DMS114 treated with DMSO at 0.1 percent for 48 hours (cell line): Measurements from ENCODE around the gene MECP2.

ENCODE experiments used
- DNase-seq: peaks from one replicate; lab custom pipeline; 2025; ENCODE audit not compliant: unreplicated experiment; lab: John Stamatoyannopoulos, UW

MECP2 gene

DNA sequence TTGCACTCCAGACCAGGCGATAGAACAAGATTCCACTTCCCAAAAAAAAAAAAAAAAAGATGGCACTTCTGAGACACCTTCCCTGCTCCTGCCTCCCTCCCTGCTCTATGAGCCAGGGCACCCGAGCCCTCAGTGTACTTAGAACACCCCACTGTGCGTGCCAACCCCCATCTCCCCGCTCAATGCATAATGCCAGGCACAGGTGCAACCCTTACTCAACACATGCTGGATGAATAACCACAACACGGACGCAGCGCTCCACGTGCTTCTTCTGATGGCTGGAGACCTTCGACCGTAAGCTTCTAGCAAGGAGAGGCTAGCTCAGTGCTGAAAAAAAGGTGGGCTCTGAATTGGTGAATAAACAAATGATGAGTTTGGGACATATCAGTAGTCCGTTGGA, 57.9 kb downstream of the MECP2 start:
- no peak for DNase-seq

DNA sequence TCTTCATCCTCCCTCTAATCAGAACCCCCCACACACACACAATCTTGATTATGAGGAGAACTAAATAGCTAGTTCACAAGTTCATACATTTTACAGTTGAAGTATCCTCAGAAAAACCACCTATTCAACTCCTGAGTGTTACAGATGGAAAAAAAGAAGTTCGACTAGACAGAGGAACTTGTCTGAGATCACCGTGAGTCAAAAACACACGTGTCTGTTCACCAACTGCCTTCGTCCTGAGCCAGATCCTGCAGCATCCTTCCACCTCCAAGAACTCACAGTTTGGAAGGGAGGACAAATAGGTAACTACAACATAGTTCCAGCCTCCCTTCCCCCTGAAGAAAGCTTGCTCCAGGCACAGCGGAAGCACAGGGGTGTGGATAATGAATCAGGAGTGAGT, 58.9 kb downstream of the MECP2 start:
- no peak for DNase-seq

DNA sequence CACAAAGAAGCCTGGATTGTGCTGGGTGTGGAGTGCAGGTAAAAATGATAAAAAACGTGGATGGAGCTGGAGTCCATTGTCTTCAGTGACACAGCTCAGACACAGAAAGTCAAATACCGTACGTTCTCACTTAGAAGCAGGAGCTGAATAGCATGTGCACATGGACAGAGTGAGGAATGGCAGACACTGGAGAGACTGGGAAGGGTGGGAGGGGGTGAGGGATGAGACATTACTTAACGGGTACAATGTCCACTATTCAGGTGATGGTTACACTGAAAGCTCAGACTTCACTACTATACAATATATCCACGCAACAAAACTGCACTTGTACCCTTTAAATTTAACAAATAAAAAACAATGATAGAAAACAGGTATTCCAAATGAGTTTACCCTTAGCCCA, 59.8 kb downstream of the MECP2 start:
- no peak for DNase-seq

DNA sequence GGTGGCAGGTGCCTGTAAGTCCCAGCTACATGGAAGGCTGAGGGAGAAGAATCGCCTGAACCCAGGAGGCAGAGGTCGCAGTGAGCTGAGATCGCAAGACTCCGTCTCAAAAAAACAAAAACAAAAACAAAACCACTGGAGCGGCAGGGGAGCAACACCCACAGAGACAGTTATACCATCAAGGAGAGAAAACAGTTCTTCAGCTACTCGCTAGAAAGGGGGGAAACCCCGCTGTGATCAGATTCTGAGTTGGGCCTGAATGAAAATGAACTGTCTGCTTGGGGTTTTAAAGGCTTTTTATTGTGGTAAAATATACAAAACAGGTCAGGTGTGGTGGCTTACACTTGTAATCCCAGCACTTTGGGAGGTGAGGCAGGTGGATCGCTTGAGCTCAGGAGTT, 61.0 kb downstream of the MECP2 start:
- no peak for DNase-seq

DNA sequence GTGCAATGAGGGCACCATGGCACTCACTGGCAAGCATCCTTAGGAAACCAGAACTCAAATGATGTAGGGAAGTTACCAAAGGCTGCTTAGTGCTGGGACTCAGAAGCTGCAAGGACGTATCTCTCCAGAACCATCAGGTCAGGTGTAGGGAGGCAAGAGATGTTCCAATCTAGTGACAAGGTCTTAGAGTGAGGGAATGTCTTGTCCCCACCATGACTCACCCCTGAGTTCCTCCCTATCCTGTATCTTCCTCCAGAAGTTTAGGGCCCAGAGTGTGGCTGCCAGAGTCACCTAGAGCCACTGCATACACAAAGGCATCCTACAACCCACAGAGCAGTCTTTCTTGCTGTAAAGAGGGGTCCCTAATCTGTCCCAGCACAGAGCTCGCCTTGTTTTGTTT, 63.7 kb downstream of the MECP2 start:
- DNase-seq: no peak

DNA sequence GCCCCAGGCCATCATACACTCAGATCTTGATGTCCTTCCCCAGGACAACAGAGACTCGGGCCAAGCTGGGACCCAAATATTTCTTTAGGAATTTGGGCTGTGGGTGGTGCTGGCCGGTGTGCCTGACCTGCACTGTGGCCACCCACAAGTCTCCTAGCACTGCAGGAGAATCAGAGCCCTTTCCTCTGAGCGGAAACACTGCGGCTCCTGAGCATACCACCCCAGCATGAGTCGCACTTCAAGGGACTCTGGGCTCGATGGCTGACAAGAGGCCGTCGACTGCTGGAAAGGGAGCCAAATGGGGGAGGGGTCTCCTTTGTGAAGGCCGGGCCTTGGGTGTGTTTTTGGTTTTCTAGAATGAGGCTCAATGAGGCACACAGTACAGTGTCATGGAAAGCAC, 64.9 kb downstream of the MECP2 start:
- DNase-seq: no peak

DNA sequence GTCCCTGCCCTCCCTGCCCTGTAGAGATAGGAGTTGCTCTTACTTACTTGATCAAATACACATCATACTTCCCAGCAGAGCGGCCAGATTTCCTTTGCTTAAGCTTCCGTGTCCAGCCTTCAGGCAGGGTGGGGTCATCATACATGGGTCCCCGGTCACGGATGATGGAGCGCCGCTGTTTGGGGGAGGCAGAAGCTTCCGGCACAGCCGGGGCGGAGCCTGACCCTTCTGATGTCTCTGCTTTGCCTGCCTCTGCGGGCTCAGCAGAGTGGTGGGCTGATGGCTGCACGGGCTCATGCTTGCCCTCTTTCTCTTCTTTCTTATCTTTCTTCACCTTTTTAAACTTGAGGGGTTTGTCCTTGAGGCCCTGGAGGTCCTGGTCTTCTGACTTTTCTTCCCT, 65.4 kb downstream of the MECP2 start:
- no peak for DNase-seq

DNA sequence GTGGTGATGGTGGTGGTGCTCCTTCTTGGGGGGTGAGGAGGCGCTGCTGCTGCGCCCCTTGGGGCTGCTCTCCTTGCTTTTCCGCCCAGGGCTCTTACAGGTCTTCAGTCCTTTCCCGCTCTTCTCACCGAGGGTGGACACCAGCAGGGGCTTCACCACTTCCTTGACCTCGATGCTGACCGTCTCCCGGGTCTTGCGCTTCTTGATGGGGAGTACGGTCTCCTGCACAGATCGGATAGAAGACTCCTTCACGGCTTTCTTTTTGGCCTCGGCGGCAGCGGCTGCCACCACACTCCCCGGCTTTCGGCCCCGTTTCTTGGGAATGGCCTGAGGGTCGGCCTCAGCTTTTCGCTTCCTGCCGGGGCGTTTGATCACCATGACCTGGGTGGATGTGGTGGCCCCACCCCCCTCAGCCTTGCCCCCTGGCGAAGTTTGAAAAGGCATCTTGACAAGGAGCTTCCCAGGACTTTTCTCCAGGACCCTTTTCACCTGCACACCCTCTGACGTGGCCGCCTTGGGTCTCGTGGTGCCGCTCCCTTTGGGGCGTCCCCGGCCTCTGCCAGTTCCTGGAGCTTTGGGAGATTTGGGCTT, 66.7 kb downstream of the MECP2 start:
- no peak for DNase-seq

DNA sequence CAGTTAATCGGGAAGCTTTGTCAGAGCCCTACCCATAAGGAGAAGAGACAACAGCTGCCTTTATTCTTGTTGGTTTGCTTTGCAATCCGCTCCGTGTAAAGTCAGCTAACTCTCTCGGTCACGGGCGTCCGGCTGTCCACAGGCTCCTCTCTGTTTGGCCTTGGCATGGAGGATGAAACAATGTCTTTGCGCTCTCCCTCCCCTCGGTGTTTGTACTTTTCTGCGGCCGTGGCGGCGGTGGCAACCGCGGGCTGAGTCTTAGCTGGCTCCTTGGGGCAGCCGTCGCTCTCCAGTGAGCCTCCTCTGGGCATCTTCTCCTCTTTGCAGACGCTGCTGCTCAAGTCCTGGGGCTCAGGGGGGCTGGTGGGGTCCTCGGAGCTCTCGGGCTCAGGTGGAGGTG, 67.3 kb downstream of the MECP2 start:
- no peak for DNase-seq

DNA sequence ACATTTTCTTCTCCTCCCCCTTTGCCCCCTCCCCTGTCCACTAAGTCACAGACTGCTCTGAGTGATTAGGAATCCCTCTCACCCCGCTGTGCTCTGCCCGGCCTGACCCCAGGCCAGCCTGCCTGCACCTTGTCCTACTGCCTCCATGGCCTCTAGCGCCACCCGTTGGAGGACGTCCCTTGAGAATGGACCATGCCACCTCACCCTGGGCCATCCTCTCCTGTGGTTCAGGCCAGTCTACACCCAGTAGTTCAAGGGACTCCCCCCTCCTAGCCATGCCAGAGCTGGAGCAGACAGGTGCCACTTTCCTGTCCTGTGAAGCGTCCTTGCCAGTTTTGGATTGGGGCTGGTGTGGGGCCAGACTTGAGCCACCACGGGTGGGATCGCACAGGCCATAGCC, 68.1 kb downstream of the MECP2 start:
- DNase-seq: no peak

DNA sequence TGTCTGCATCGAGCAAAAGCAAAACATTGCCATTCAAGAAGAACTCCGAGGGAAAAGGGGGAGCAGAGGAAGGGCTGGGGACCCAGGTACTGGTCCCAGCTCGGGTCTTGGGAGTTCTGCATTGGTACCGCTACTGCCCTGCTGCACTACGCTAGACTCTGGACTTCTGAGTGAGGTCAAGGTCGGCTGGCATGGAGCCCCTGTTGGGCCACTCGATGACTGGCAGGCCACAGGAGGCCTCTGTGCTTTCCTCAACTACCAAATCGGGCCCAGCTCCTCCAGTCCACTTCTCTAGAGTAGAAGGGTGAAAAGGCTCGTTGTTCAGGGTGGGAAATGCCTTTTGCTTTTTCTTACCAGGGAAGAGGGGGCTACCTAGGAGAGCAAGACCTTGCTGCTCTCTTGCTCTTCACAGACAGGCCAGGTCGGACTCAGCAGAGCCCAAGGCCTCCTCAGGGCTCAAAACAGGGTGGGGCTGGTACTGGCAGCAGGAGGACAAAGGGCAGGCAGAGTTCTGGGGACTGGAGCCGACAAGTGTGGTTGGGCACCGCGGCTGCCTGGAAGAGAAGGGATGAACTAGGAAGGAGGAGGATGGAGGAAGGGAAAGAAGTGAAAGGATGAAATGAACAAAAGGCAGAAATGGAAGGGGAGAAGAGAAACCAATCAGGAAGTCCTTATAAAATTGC, 68.9 kb downstream of the MECP2 start:
- DNase-seq: no peak

DNA sequence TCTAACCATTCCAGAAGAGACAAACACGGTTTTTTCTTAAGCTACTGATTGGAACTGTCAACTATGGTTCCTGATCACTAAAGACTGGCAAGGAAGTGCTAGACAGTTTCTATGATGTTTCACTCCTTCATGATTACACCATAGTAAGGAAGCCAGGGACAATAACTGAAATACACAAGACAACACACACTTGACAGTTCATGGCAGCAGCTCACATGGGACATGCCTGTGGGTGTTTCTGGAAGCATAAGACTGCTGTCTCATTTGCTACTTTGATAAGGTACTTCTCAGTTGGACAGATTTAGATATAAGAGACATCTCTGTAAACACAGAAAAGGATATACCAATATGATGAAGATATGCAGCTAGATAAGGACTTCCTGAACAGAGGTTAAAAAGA, 69.5 kb downstream of the MECP2 start:
- no peak for DNase-seq

DNA sequence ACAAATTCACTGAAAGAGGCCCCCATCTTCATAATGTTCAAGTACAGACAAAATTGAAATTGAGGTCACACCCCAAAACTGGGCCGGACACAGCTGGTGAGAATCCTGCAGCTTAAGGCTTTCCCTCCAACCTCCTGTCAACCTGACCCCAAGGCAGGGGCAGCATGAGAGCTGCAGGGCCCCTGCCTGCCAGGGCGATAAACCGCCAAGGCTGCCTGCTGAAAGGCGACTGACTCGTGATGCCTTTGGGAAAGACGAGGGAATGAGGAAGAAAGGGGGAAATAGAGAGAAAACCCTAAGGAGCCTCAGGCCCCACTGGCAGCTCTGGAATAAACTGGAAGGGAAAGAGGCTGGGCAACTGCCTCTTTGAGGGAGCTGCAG, 70.5 kb downstream of the MECP2 start:
- no peak for DNase-seq

DNA sequence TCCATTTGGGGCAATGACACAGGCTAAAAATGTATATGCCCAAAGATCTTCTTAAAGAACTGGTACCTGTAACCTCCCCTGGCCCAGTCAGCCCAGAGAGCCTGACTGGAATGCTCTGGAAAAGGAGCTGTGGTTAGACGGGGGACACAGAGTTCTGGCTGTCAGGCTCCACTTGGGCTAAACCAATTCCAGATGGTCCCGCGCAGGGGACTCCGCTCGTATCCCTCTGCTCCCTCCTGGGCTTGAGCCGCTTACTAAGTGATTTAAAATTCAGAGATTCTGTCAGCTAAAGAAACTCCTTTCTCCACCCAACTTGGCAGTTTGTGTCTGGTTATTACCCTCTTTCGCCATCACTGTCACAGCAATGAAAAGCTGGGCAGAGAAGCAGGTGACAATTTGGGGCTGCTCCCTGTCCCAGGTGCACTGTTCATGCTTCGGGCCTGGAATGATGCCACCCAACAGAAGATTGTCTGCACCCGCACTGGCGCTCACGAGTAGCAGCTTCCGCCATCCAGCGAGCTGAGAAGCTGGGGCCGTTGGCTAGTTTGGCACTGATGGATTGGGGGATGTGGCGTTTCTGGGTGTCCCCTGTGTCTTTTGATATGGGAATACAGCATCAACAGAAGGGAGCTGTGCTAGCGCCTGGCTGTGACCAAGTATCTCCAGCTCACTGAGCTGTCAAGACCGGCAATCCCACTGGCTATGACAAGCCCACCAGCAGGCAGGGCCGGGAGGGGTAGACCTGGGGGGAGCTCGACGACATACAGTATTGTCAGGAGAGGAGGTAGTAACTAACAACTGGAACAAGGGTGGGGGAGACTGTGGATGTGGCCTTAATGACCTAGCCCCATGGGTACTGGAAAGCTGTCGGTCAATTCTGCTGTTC, 71.1 kb downstream of the MECP2 start:
- no peak for DNase-seq

DNA sequence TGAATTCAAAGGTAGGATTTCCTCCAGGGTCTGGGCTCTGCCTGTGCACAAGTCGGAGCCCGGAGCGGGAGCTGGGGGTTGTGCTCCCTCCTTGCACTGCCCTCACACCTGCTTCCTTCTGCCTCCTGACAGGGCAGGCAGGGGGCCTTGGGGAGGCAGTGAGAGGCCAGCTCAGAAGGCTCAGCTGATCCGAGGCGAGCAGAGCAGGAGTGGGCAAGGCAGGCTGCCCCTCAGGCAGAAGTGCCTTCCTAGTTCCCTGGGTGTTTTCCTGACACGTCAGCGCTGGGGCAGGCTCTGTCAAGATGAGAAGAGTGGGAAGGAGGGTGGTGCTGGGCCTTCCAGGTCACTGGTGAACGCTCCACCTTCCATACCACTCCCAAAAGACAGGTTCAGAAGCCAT, 72.3 kb downstream of the MECP2 start:
- no peak for DNase-seq

DNA sequence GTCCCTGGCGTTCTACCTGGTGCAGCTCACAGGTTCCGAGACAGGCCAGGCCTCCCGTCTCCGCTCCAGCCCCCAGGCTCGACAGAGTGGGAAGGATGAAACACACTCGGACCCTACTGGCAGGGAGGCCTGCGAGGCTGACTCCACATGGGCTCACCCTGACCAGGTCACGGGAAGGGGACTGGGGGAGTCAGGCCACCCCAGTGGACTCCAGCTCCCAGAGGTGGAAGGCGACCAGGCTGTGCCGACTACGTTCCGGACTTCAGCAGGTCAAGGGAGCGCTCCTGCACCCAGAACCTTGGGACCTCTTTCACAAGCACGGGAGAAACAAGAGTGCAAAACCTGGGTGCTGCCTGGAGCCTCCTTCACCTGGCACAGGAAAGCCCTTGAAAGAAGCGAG, 73.2 kb downstream of the MECP2 start:
- no peak for DNase-seq

DNA sequence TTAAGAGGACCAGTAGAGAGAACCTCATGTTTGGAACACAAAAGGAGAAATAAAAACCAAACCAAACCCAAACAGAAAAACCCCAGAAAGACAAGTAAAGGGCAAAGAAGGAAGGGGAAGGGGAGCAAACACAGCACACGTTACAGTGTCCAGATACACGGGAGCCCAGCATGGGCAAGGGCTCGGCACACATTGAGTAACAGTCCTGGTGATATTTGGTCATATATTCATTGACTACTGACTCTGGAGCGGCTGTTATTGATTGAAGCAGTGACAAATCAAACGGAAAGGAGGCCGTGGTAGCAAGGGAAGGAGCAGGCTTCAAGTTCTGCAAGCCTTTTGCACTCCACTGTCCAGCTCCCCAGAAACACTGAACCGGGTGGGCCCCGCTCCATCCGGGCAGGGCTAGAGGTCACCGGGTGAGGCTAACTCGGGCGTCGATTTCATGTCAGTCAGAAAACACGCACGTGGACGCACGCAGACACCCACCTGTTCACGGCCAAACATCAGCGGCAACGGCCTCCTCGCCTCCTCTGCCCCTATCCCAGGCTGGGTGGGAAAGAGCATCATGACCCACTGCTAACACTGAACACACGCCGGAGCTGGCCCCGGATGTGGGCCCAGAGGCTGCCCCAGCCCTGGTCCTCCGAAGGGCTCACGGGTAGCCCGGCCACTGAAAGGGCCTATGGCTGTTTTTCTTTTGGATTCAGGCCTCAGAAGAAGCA, 74.1 kb downstream of the MECP2 start:
- no peak for DNase-seq

DNA sequence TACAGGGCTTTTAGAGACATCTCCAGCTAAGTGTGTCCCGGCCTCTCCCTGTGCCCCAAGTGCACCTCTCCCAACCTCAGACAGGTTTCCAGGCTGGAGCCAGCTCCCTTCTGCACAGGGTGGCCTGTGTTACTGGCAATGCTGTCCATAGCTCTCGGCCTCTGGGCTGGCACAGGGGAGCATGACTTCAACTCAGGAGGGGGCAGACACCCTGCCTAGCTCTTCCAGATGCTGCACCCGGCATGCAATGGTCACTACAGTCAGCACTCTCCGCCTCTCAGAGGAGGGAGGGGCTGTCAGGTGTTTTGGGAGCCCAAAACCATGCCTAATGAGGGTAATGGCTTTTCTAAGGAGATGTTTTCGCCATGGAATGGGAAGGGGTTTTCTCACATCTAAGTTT, 75.4 kb downstream of the MECP2 start:
- DNase-seq: no peak

DNA sequence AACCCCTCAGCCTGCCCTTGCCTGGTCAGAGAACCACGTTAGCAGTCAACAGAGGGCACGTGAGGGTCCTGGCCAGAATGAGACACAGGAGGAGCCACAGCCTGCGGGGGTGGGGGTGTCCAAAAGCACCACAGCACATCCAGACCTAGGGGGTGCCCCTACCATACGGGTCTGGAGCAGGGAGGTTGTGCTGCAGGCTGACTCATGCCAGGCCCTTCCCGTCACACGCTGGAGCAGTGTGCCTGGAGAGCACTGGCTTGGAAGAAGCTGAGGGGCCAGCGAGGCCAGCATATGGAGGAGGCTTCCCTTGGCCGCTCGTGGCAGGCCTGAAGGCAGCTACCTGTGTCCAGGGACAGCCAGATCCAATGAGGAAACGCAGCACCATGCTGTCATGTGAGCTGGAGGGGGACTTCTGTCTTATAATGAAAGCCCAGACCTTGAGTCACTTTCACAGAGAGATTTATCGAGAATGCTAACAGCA, 76.3 kb downstream of the MECP2 start:
- DNase-seq: no peak

DNA sequence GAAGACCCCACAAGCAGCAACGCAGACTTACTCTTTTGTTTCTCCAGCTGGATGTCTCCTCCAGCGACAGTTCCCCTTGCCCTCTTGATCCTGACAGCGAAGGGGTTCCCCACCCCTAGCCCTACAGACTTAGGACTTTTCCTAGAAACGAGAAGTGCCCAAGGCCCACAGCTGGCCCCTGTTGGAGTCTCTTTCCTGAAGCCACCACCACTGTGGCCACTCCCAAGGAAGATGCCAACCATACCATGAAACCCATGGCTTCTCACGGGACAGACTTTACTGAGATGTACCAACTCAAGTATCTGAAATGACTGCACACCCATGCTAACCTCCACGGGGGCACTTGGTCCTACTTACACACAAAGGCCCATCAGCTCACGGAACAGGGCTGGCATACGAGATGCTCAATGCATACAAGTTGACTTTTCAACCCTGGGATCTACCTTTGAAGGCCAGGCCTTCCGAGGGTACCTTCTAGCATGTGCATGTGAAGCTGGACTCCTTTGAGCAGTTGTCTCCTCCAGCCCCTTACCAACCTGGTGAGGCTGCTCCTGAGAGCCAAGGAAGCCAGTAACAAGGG, 76.9 kb downstream of the MECP2 start:
- no peak for DNase-seq
